OCI-LY3 (cell line): ENCODE data around the gene LRRC26.
A peak's percentile ranks its signal among the peaks of the same experiment; 100 is the strongest.

ENCODE experiments used
- H2AFZ ChIP-seq: fragments of 200-600, 300-600 bp; shearing (Covaris generic); 2 replicates; pipeline ENCODE4 v1.6.0; 2014; ENCODE audit warnings: antibody characterized with exemption, low read depth, low read length
- H3K27ac ChIP-seq: fragments of 200-600, 300-600 bp; sonication (generic); 2 replicates; pipeline ENCODE4 v1.5.1; 2014; ENCODE audit warnings: mild to moderate bottlenecking, low read length, moderate library complexity, mixed read lengths
- H3K27me3 ChIP-seq: fragments of 200-600, 300-600 bp; sonication (generic); 2 replicates; pipeline ENCODE4 v1.6.1; 2014; ENCODE audit warnings: low read depth, low read length, mixed read lengths
- H3K36me3 ChIP-seq: fragments of 200-600, 300-600 bp; sonication (generic); replicated peaks from 2 replicates; pipeline ENCODE3; 2014; ENCODE audit warnings: low read depth, low read length, mixed read lengths
- H3K4me1 ChIP-seq: fragments of 300-600, 200-600 bp; sonication (generic); 2 replicates; pipeline ENCODE4 v1.6.1; 2014; ENCODE audit warnings: low read length, mixed read lengths
- H3K4me2 ChIP-seq: fragments of 200-600, 300-600 bp; sonication (generic); 2 replicates; pipeline ENCODE4 v1.6.1; 2014; ENCODE audit warnings: low read length, mixed read lengths
- H3K4me3 ChIP-seq: fragments of 300-600, 200-600 bp; sonication (generic); 2 replicates; pipeline ENCODE4 v1.5.1; 2014; ENCODE audit warnings: antibody characterized with exemption, mild to moderate bottlenecking, low read length, moderate library complexity
- H3K79me2 ChIP-seq: fragments of 300-600, 200-600 bp; shearing (Covaris generic); 2 replicates; pipeline ENCODE4 v1.6.1; 2014; ENCODE audit warnings: mild to moderate bottlenecking, low read length, mixed read lengths
- H3K9ac ChIP-seq: fragments of 300-600, 200-600 bp; shearing (Covaris generic); 2 replicates; pipeline ENCODE4 v1.6.0; 2014; ENCODE audit warnings: mild to moderate bottlenecking, low read length, moderate library complexity
- H3K9me3 ChIP-seq: fragments of 200-600, 300-600 bp; shearing (Covaris generic); 2 replicates; pipeline ENCODE4 v1.6.1; 2014; ENCODE audit warnings: low read length, mixed read lengths; ENCODE audit not compliant: insufficient read depth
- H4K20me1 ChIP-seq: fragments of 200-600, 300-600 bp; sonication (generic); 2 replicates; pipeline ENCODE4 v1.6.1; 2016; ENCODE audit warnings: low read length, mixed read lengths; ENCODE audit not compliant: insufficient read depth
- CTCF ChIP-seq: fragments of 200-600, 300-600 bp; sonication (generic); IDR thresholded peaks from 2 replicates; pipeline ENCODE4 v1.5.1; 2014; ENCODE audit warnings: antibody characterized with exemption, low read length, low read depth
- EZH2phosphoT487 ChIP-seq: fragments of 200-600 bp; shearing (Covaris generic); IDR thresholded peaks from 2 replicates; pipeline ENCODE4 v1.6.1; 2018; ENCODE audit warnings: antibody characterized with exemption, mixed run types, low read depth

The LRRC26 gene

GRCh38 chr9:137205126-137206069 is 35.5 kb upstream of the LRRC26 start, which contains the start of the genes NDOR1 and TMEM203:
Gene NDOR1 (plus strand): TSS chr9:137205700. CDS start chr9:137205778, 78 bp downstream.
Gene TMEM203 (minus strand): TSS chr9:137205648. CDS start chr9:137205414, 234 bp downstream.
- Histone ChIP-seq H4K20me1 (no peaks in the 10 kb centered on the region; the same call in 1 of the 2 replicates), H3K36me3 (peaks cover 5% of the 10 kb centered on the region), H3K4me2 (peak within 1 kb of the TSS; percentile 95), H2AFZ (no peak within 1 kb of the TSS), H3K9ac (peak within 1 kb of the TSS; percentile 83), H3K27ac (peak within 1 kb of the TSS; percentile 50), H3K27me3 (no peaks in the 10 kb centered on the region), H3K9me3 (no peaks in the 10 kb centered on the region), H3K79me2 (peaks cover 60% of the 10 kb centered on the region), H3K4me3 (peak within 1 kb of the TSS; percentile 93), H3K4me1 (peaks cover 29% of the 10 kb centered on the region)
- TF ChIP-seq CTCF (no peak), EZH2phosphoT487 (no peak)

- H3K9ac ChIP-seq, result peak overlapping the region; percentile 83
- H3K36me3 ChIP-seq, result no peaks in the 10 kb centered on the region
- peak overlapping the region; percentile 95 for H3K4me2 ChIP-seq
- peaks cover 60% of the 10 kb centered on the region for H3K79me2 ChIP-seq
- TF ChIP-seq CTCF, result no peak
- no peak for TF ChIP-seq EZH2phosphoT487
- no peaks in the 10 kb centered on the region; the same call in 1 of the 2 replicates for H4K20me1 ChIP-seq
- no peaks in the 10 kb centered on the region for H3K9me3 ChIP-seq
- peaks cover 29% of the 10 kb centered on the region for H3K4me1 ChIP-seq
- no peaks in the 10 kb centered on the region for H3K27me3 ChIP-seq
- no peak overlapping the region for H2AFZ ChIP-seq
- 0 out of 2 replicates have a peak overlapping the region, but pooled peaks have one; percentile 30 for H3K27ac ChIP-seq
- H3K4me3 ChIP-seq, result peak overlapping the region; percentile 93
Measured at GRCh38 chr9:137204731-137205125, 34.9 kb upstream of the LRRC26 start.

GRCh38 chr9:137202966-137203365 is 33.1 kb upstream of the LRRC26 start:
- TF ChIP-seq EZH2phosphoT487 (no peak), CTCF (no peak)
- Histone ChIP-seq H3K79me2 (peaks cover 60% of the 10 kb centered on the region), H3K27ac (no peak overlapping the region), H3K4me2 (no peak overlapping the region), H3K36me3 (no peaks in the 10 kb centered on the region), H3K9ac (no peak overlapping the region), H3K27me3 (no peaks in the 10 kb centered on the region), H3K9me3 (no peaks in the 10 kb centered on the region), H3K4me1 (peaks cover 33% of the 10 kb centered on the region), H3K4me3 (no peak overlapping the region), H2AFZ (no peak overlapping the region), H4K20me1 (no peaks in the 10 kb centered on the region; the same call in 1 of the 2 replicates)

- TF ChIP-seq EZH2phosphoT487 (no peak), CTCF (no peak)
- Histone ChIP-seq H4K20me1 (no peaks in the 10 kb centered on the region; the same call in 1 of the 2 replicates), H3K4me2 (peak overlapping the region; percentile 91), H3K9me3 (no peaks in the 10 kb centered on the region), H3K27ac (peak overlapping the region; percentile 60), H3K4me1 (peaks cover 29% of the 10 kb centered on the region), H3K4me3 (peak overlapping the region; percentile 84), H3K9ac (peak overlapping the region; percentile 76), H2AFZ (no peak overlapping the region), H3K36me3 (no peaks in the 10 kb centered on the region), H3K79me2 (peaks cover 49% of the 10 kb centered on the region), H3K27me3 (no peaks in the 10 kb centered on the region)
Measured at GRCh38 chr9:137201205-137201868, 31.5 kb upstream of the LRRC26 start.
